ENCODE data around the gene MUS81.

MUS81 gene

GRCh38 chr11:65872586-65873317 lies 12.5 kb downstream of the MUS81 start, which contains the start of gene EFEMP2:
TSS of gene EFEMP2 (minus strand) at chr11:65872800. CDS start at chr11:65872354, 446 bp downstream.
- Histone ChIP-seq H3K27ac (ENCODE audit: low read depth in 2 of 2, low read length in 2 of 2) (peak within 1 kb of the TSS; percentile 48 to 77), H3K9ac (ENCODE audit: low read depth in 1 of 2, low read length in 2 of 2) (peak within 1 kb of the TSS; percentile 79 to 82), H3K36me3 (ENCODE audit: control insufficient read depth in 2 of 2, insufficient read depth in 2 of 2, low read length in 2 of 2) (no peaks in the 10 kb centered on the region), H3K27me3 (ENCODE audit: control insufficient read depth in 2 of 2, insufficient read depth in 2 of 2, low read length in 2 of 2) (no peaks in the 10 kb centered on the region), H3K4me1 (ENCODE audit: control insufficient read depth in 2 of 2, insufficient read depth in 2 of 2, low read length in 2 of 2) (peaks cover 13 to 16% of the 10 kb centered on the region in 2 donors), H3K9me3 (ENCODE audit: control insufficient read depth in 2 of 2, low read length in 2 of 2) (no peaks in the 10 kb centered on the region), H3K4me3 (ENCODE audit: low read length in 2 of 2) (peak within 1 kb of the TSS; percentile 64 to 75)

DNA sequence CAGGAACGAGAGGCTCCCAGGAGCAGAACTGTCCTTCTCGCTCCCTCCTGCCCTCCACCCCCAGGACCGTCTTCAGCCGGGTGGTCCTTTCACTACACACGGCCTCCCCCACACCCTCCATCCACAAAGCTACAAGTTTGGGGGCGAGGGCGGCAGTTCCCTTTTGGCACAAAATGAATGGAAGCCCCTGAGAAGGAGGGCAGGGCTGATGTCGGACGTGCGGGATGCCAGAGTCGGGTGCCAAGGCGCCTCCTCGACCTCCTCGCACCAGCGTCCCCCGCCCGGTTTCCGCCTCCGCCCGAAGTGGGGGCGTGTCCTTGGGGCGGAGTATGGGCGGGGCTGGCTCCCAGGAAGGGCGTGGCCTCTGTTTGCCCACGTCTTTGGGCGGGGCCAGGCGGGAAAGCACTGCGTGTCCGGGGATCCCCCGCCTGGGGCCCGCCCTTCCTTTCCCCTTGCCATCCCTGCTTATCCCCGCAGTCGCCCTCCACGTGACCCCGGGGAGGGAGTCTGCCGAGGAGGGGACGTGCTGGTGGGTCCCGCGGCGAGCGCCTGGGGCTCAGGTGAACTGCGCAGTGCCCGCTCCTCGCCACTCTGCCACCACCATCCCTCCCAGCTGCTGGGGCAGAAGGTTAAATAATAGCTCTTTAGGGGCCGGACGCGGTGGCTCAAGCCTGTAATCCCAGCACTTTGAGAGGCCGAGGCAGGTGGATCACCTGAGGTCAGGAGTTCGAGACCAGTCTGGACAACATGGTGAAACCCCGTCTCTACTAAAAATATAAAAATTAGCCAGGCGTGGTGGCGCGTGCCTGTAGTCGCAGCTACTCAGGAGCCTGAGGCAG lies 13.3 kb downstream of the MUS81 start:
- Histone ChIP-seq H3K9me3 (ENCODE audit: control insufficient read depth in 2 of 2, low read length in 2 of 2) (no peaks in the 10 kb centered on the region), H3K9ac (ENCODE audit: low read depth in 1 of 2, low read length in 2 of 2) (peak overlapping the region; percentile 79 to 82), H3K4me1 (ENCODE audit: control insufficient read depth in 2 of 2, insufficient read depth in 2 of 2, low read length in 2 of 2) (peaks cover 13 to 16% of the 10 kb centered on the region in 2 donors), H3K27ac (ENCODE audit: low read depth in 2 of 2, low read length in 2 of 2) (peak overlapping the region; percentile 48 to 77), H3K27me3 (ENCODE audit: control insufficient read depth in 2 of 2, insufficient read depth in 2 of 2, low read length in 2 of 2) (no peaks in the 10 kb centered on the region), H3K36me3 (ENCODE audit: control insufficient read depth in 2 of 2, insufficient read depth in 2 of 2, low read length in 2 of 2) (no peaks in the 10 kb centered on the region), H3K4me3 (ENCODE audit: low read length in 2 of 2) (peak overlapping the region; percentile 64 to 75)

GRCh38 chr11:65879617-65880016 lies 19.4 kb downstream of the MUS81 start, which contains the start of gene CTSW:
TSS of gene CTSW (plus strand) at chr11:65879837. CDS start at chr11:65879855, 18 bp downstream.
- Histone ChIP-seq H3K27me3 (ENCODE audit: control insufficient read depth in 2 of 2, insufficient read depth in 2 of 2, low read length in 2 of 2) (no peaks in the 10 kb centered on the region), H3K4me3 (ENCODE audit: low read length in 2 of 2) (peak within 1 kb of the TSS in 1 of 2 donors; percentile 7)

DNA sequence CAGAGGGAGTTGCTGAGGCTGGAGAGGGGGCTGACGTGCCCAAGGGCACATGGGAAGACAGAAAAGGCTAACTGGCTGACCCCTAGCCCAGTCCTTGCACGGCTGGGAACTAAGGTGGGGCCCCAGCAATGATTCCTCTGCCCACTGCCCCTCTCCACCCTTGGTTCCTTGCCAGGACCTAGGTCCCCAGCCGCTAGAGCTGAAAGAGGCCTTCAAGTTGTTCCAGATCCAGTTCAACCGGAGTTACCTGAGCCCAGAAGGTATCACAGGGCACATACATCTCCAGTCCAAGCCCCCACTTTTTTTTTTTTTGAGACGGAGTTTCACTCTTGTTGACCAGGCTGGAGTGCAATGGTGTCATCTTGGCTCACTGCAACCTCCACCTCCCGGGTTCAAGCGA lies 19.8 kb downstream of the MUS81 start:
- Histone ChIP-seq H3K4me1 (ENCODE audit: control insufficient read depth in 2 of 2, insufficient read depth in 2 of 2, low read length in 2 of 2) (peaks cover 4% of the 10 kb centered on the region in 2 donors), H3K9ac (ENCODE audit: low read depth in 1 of 2, low read length in 2 of 2) (no peak overlapping the region), H3K9me3 (ENCODE audit: control insufficient read depth in 2 of 2, low read length in 2 of 2) (no peaks in the 10 kb centered on the region), H3K27ac (ENCODE audit: low read depth in 2 of 2, low read length in 2 of 2) (no peak overlapping the region), H3K4me3 (ENCODE audit: low read length in 2 of 2) (peak overlapping the region in 1 of 2 donors; percentile 7), H3K36me3 (ENCODE audit: control insufficient read depth in 2 of 2, insufficient read depth in 2 of 2, low read length in 2 of 2) (peaks cover 11 to 17% of the 10 kb centered on the region in 2 donors), H3K27me3 (ENCODE audit: control insufficient read depth in 2 of 2, insufficient read depth in 2 of 2, low read length in 2 of 2) (no peaks in the 10 kb centered on the region)

More at GRCh38 chr11:65879617-65880016, 19.4 kb downstream of the MUS81 start, which contains the start of gene CTSW:
- no peak within 1 kb of the TSS for H3K9ac ChIP-seq (ENCODE audit: low read depth in 1 of 2, low read length in 2 of 2)
- H3K36me3 ChIP-seq (ENCODE audit: control insufficient read depth in 2 of 2, insufficient read depth in 2 of 2, low read length in 2 of 2): peaks cover 11 to 17% of the 10 kb centered on the region in 2 donors
- H3K4me1 ChIP-seq (ENCODE audit: control insufficient read depth in 2 of 2, insufficient read depth in 2 of 2, low read length in 2 of 2): no peaks in the 10 kb centered on the region
- H3K27ac ChIP-seq (ENCODE audit: low read depth in 2 of 2, low read length in 2 of 2): no peak within 1 kb of the TSS
- H3K9me3 ChIP-seq (ENCODE audit: control insufficient read depth in 2 of 2, low read length in 2 of 2): no peaks in the 10 kb centered on the region

DNA sequence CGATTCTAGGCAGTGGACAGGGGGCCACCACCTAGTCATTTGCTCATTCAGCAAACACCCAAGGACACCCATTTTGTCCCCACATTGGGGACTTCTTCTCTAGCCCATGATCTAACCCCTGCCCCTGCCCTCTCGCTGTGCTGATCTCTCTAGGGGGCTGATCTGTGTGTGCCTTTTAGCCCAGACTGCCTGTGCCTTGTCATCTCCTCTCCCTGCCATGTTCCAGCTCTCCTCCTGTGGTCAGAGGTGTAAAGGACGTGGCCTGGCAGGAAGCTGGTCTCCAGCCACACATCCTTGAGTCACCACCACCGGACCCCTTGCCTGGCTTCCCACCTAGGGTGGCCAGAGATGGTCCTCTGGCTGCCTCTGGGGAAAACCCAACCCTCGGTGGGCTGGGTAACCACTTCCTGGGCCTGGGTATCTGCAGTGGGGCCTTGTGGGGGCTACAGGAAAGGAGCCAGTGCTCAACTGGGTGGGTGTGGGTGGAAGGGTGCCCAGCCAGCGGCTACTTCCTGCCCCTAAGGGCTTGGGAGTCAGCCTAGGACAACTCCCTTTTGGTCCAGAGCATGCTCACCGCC lies 20.7 kb downstream of the MUS81 start:
- H3K27me3 ChIP-seq (ENCODE audit: control insufficient read depth in 2 of 2, insufficient read depth in 2 of 2, low read length in 2 of 2): no peaks in the 10 kb centered on the region
- no peak overlapping the region for H3K9ac ChIP-seq (ENCODE audit: low read depth in 1 of 2, low read length in 2 of 2)
- no peak overlapping the region for H3K27ac ChIP-seq (ENCODE audit: low read depth in 2 of 2, low read length in 2 of 2)
- H3K4me3 ChIP-seq (ENCODE audit: low read length in 2 of 2): no peak overlapping the region
- peaks cover 11 to 21% of the 10 kb centered on the region in 2 donors for H3K36me3 ChIP-seq (ENCODE audit: control insufficient read depth in 2 of 2, insufficient read depth in 2 of 2, low read length in 2 of 2)
- no peaks in the 10 kb centered on the region for H3K9me3 ChIP-seq (ENCODE audit: control insufficient read depth in 2 of 2, low read length in 2 of 2)
- peaks cover 4 to 6% of the 10 kb centered on the region in 2 donors for H3K4me1 ChIP-seq (ENCODE audit: control insufficient read depth in 2 of 2, insufficient read depth in 2 of 2, low read length in 2 of 2)

GRCh38 chr11:65882120-65883057 lies 22.2 kb downstream of the MUS81 start:
- no peak overlapping the region for H3K4me3 ChIP-seq (ENCODE audit: low read length in 2 of 2)
- no peaks in the 10 kb centered on the region for H3K9me3 ChIP-seq (ENCODE audit: control insufficient read depth in 2 of 2, low read length in 2 of 2)
- H3K4me1 ChIP-seq (ENCODE audit: control insufficient read depth in 2 of 2, insufficient read depth in 2 of 2, low read length in 2 of 2): peaks cover 5 to 9% of the 10 kb centered on the region in 2 donors
- no peak overlapping the region for H3K9ac ChIP-seq (ENCODE audit: low read depth in 1 of 2, low read length in 2 of 2)
- H3K27ac ChIP-seq (ENCODE audit: low read depth in 2 of 2, low read length in 2 of 2): no peak overlapping the region
- no peaks in the 10 kb centered on the region for H3K27me3 ChIP-seq (ENCODE audit: control insufficient read depth in 2 of 2, insufficient read depth in 2 of 2, low read length in 2 of 2)
- H3K36me3 ChIP-seq (ENCODE audit: control insufficient read depth in 2 of 2, insufficient read depth in 2 of 2, low read length in 2 of 2): peaks cover 15 to 28% of the 10 kb centered on the region in 2 donors

- Histone ChIP-seq H3K9ac (ENCODE audit: low read depth in 1 of 2, low read length in 2 of 2) (no peak overlapping the region), H3K4me1 (ENCODE audit: control insufficient read depth in 2 of 2, insufficient read depth in 2 of 2, low read length in 2 of 2) (peaks cover 12 to 17% of the 10 kb centered on the region in 2 donors), H3K27me3 (ENCODE audit: control insufficient read depth in 2 of 2, insufficient read depth in 2 of 2, low read length in 2 of 2) (no peaks in the 10 kb centered on the region), H3K27ac (ENCODE audit: low read depth in 2 of 2, low read length in 2 of 2) (no peak overlapping the region), H3K4me3 (ENCODE audit: low read length in 2 of 2) (no peak overlapping the region), H3K9me3 (ENCODE audit: control insufficient read depth in 2 of 2, low read length in 2 of 2) (no peaks in the 10 kb centered on the region), H3K36me3 (ENCODE audit: control insufficient read depth in 2 of 2, insufficient read depth in 2 of 2, low read length in 2 of 2) (peaks cover 15 to 28% of the 10 kb centered on the region in 2 donors)
These were observed 23.0 kb downstream of the MUS81 start for GRCh38 chr11:65883058-65883761.

GRCh38 chr11:65883786-65884715 lies 23.8 kb downstream of the MUS81 start:
- Histone ChIP-seq H3K27ac (ENCODE audit: low read depth in 2 of 2, low read length in 2 of 2) (no peak overlapping the region), H3K9me3 (ENCODE audit: control insufficient read depth in 2 of 2, low read length in 2 of 2) (no peaks in the 10 kb centered on the region), H3K4me1 (ENCODE audit: control insufficient read depth in 2 of 2, insufficient read depth in 2 of 2, low read length in 2 of 2) (peaks cover 17 to 23% of the 10 kb centered on the region in 2 donors), H3K9ac (ENCODE audit: low read depth in 1 of 2, low read length in 2 of 2) (no peak overlapping the region), H3K36me3 (ENCODE audit: control insufficient read depth in 2 of 2, insufficient read depth in 2 of 2, low read length in 2 of 2) (peaks cover 15 to 28% of the 10 kb centered on the region in 2 donors), H3K4me3 (ENCODE audit: low read length in 2 of 2) (no peak overlapping the region), H3K27me3 (ENCODE audit: control insufficient read depth in 2 of 2, insufficient read depth in 2 of 2, low read length in 2 of 2) (no peaks in the 10 kb centered on the region)

Measured in mucosa of rectum (tissue), 2 donors.